Measurements from ENCODE around the gene CACNA2D1. TPM values are rescaled to one million over a fixed set of nuclear protein-coding genes. Genes with fewer than 3 reads are reported as not detected.

CACNA2D1 gene
- total RNA-seq, 4 donors from 2014 or later, result 34.4 to 128 (median 67.9) TPM

DNA sequence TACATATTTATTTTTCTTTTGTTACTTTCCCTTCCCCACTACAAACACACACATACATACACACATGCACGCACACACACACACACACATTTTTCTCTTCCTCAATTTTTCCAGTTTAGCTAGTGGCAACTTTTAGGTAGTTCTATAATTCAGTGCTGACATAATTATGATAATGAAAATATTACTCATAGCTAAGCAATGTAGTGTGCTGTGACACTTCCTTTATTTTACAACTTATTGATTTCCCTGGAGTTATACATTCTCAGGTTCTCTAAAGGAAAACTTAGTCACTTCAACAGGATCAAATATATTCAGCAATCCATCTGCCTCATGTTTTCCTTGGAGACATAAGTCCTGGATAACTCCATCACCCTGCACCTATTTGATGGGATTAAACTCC lies 151.6 kb downstream of the CACNA2D1 start:
- Histone ChIP-seq H3K27ac (no peak overlapping the region), H3K27me3 (no peaks in the 10 kb centered on the region), H3K36me3 (no peaks in the 10 kb centered on the region), H3K4me3 (replicated peaks in 1 of 3) (no peak overlapping the region), H3K9me3 (no peaks in the 10 kb centered on the region), H3K4me1 (no peaks in the 10 kb centered on the region)
- intact Hi-C loops (cut with DNase I), result no loop called here
- 94 to 96% methylated on average over 1 of the region's 1 CpG for WGBS, 2 donors
- no peak for DNase-seq
- TF ChIP-seq CTCF (IDR thresholded peaks at IDR 0.05), result no peak

GRCh38 chr7:82289889-82290288 lies 153.7 kb downstream of the CACNA2D1 start:
- H3K9me3 ChIP-seq, result no peaks in the 10 kb centered on the region
- intact Hi-C loops (cut with DNase I), result no loop called here

GRCh38 chr7:82289152-82289535 lies 154.4 kb downstream of the CACNA2D1 start:
- no peaks in the 10 kb centered on the region for H3K36me3 ChIP-seq
- H3K27ac ChIP-seq, result no peak overlapping the region
- no peaks in the 10 kb centered on the region for H3K9me3 ChIP-seq
- no peaks in the 10 kb centered on the region for H3K4me1 ChIP-seq
- intact Hi-C loops (cut with DNase I), result no loop called here
- DNase-seq, result no peak
- WGBS, 2 donors, result 93 to 95% methylated on average over 2 of the region's 2 CpGs
- H3K4me3 ChIP-seq (replicated peaks in 1 of 3), result no peak overlapping the region
- no peaks in the 10 kb centered on the region for H3K27me3 ChIP-seq
- TF ChIP-seq CTCF (IDR thresholded peaks at IDR 0.05) (no peak), POLR2A (IDR thresholded peaks at IDR 0.05) (no peak)

More at GRCh38 chr7:82289889-82290288, 153.7 kb downstream of the CACNA2D1 start:
- no peak overlapping the region for H3K4me3 ChIP-seq (replicated peaks in 1 of 3)
- WGBS, 2 donors, result 74 to 77% methylated on average over 2 of the region's 2 CpGs
- no peaks in the 10 kb centered on the region for H3K36me3 ChIP-seq
- TF ChIP-seq POLR2A (IDR thresholded peaks at IDR 0.05) (no peak), CTCF (IDR thresholded peaks at IDR 0.05) (no peak)
- H3K4me1 ChIP-seq, result no peaks in the 10 kb centered on the region
- H3K27ac ChIP-seq, result no peak overlapping the region
- DNase-seq, result no peak
- no peaks in the 10 kb centered on the region for H3K27me3 ChIP-seq

GRCh38 chr7:82286798-82287140 lies 156.8 kb downstream of the CACNA2D1 start:
- DNase-seq, result no peak

More at GRCh38 chr7:82286798-82287140, 156.8 kb downstream of the CACNA2D1 start:
- 83 to 90% methylated on average over 2 of the region's 2 CpGs for WGBS, 2 donors
- no peaks in the 10 kb centered on the region for H3K4me1 ChIP-seq
- intact Hi-C loops (cut with DNase I), result no loop called here
- TF ChIP-seq POLR2A (IDR thresholded peaks at IDR 0.05) (no peak), CTCF (IDR thresholded peaks at IDR 0.05) (no peak)
- H3K27ac ChIP-seq, result no peak overlapping the region
- H3K4me3 ChIP-seq (replicated peaks in 1 of 3), result no peak overlapping the region
- no peaks in the 10 kb centered on the region for H3K27me3 ChIP-seq
- H3K36me3 ChIP-seq, result no peaks in the 10 kb centered on the region
- H3K9me3 ChIP-seq, result no peaks in the 10 kb centered on the region
